ENCODE results near the gene TP53BP2. TPM values are rescaled to one million over a fixed set of nuclear protein-coding genes. Genes with fewer than 3 reads are reported as not detected.
A peak's percentile ranks its signal among the peaks of the same experiment; 100 is the strongest.

Gene TP53BP2
- total RNA-seq, 4 donors from 2014 or later: 31.7 to 196 (median 58.2) TPM

- no peak for DNase-seq
- H3K9me3 ChIP-seq: no peaks in the 10 kb centered on the region
- no peak for TF ChIP-seq POLR2A (IDR thresholded peaks at IDR 0.05)
- TF ChIP-seq CTCF (IDR thresholded peaks at IDR 0.05): no peak
- peaks cover 0 to 53% (median 0%) of the 10 kb centered on the region in 3 donors for H3K36me3 ChIP-seq
- no peaks in the 10 kb centered on the region for H3K27me3 ChIP-seq
- no peaks in the 10 kb centered on the region for H3K4me1 ChIP-seq
- no peak overlapping the region for H3K4me3 ChIP-seq
- peak overlapping the region in 1 of 4 donors; percentile 8 for H3K27ac ChIP-seq
Measured at GRCh38 chr1:223785808-223786207, 59.9 kb downstream of the TP53BP2 start.

GRCh38 chr1:223784541-223784940, 61.2 kb downstream of the TP53BP2 start:
- no peak overlapping the region for H3K27ac ChIP-seq
- no peak for TF ChIP-seq CTCF (IDR thresholded peaks at IDR 0.05)
- no peak for TF ChIP-seq POLR2A (IDR thresholded peaks at IDR 0.05)
- H3K27me3 ChIP-seq: no peaks in the 10 kb centered on the region
- no peaks in the 10 kb centered on the region for H3K4me1 ChIP-seq
- no peak for DNase-seq
- H3K36me3 ChIP-seq: peaks cover 0 to 55% (median 0%) of the 10 kb centered on the region in 3 donors
- no peak overlapping the region for H3K4me3 ChIP-seq
- H3K9me3 ChIP-seq: no peaks in the 10 kb centered on the region

GRCh38 chr1:223783676-223784075, 62.1 kb downstream of the TP53BP2 start:
- H3K4me1 ChIP-seq: no peaks in the 10 kb centered on the region
- no peak overlapping the region for H3K27ac ChIP-seq
- no peaks in the 10 kb centered on the region for H3K27me3 ChIP-seq
- peaks cover 0 to 58% (median 0%) of the 10 kb centered on the region in 3 donors for H3K36me3 ChIP-seq
- H3K9me3 ChIP-seq: no peaks in the 10 kb centered on the region
- TF ChIP-seq CTCF (IDR thresholded peaks at IDR 0.05): no peak
- TF ChIP-seq POLR2A (IDR thresholded peaks at IDR 0.05): no peak
- DNase-seq: no peak
- H3K4me3 ChIP-seq: no peak overlapping the region

DNA sequence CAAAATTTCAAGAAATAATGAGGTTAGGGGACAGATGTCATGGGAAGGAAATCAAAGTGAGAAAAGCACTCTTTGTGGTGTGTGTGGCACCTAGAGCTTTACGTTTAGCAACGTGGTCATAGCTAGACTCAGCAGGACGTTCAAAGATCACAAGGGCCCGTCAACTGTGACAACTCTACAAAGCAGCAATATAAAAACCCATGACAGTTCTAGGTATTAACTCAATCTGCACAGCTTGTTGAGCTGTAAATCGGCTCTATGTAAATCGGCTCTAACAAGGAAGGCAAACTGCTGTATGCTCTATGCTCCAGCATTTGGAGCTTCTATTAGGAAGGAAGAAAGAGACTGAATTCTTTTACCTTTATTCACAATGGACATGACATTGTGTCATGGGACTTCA, 64.8 kb downstream of the TP53BP2 start:
- no peaks in the 10 kb centered on the region for H3K9me3 ChIP-seq
- DNase-seq: no peak

DNA sequence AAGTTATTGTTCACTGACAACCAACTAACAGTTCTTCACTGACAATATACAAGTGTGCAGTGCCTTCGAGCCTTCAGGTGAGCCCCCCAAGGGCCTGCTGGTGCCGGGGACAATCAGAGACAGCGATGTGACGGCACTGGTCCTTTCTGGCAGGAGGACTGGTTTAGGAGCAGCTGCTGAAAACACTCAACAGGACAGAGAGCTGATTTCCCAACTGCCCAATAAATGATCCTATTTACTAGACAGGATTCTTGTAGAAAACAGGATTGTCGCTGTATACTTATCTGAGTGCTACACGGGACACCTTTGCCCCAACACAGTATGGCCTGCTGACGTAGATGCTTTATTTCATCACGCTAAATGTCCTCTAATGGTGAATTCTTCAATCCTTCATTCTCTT, 65.4 kb downstream of the TP53BP2 start:
- DNase-seq: no peak
- H3K27me3 ChIP-seq: no peaks in the 10 kb centered on the region
- no peaks in the 10 kb centered on the region for H3K4me1 ChIP-seq
- peaks cover 0 to 69% (median 0%) of the 10 kb centered on the region in 3 donors for H3K36me3 ChIP-seq
- no peak overlapping the region for H3K27ac ChIP-seq
- no peak overlapping the region for H3K4me3 ChIP-seq
- TF ChIP-seq POLR2A (IDR thresholded peaks at IDR 0.05): no peak
- TF ChIP-seq CTCF (IDR thresholded peaks at IDR 0.05): no peak
- H3K9me3 ChIP-seq: no peaks in the 10 kb centered on the region

More for the DNA sequence above, 64.8 kb downstream of the TP53BP2 start:
- Histone ChIP-seq H3K27me3 (no peaks in the 10 kb centered on the region), H3K36me3 (peaks cover 0 to 67% (median 0%) of the 10 kb centered on the region in 3 donors), H3K4me3 (no peak overlapping the region), H3K4me1 (no peaks in the 10 kb centered on the region), H3K27ac (no peak overlapping the region)
- TF ChIP-seq CTCF (IDR thresholded peaks at IDR 0.05) (no peak), POLR2A (IDR thresholded peaks at IDR 0.05) (no peak)

Measured in Peyer's patch (tissue), 4 donors.